Measurements from ENCODE around the gene LBP.
"Not testable (repeated sequence)": the region's sequence is repeated elsewhere in the genome, so short reads cannot be mapped to it uniquely, and the experiment has no call there.

LBP gene

DNA sequence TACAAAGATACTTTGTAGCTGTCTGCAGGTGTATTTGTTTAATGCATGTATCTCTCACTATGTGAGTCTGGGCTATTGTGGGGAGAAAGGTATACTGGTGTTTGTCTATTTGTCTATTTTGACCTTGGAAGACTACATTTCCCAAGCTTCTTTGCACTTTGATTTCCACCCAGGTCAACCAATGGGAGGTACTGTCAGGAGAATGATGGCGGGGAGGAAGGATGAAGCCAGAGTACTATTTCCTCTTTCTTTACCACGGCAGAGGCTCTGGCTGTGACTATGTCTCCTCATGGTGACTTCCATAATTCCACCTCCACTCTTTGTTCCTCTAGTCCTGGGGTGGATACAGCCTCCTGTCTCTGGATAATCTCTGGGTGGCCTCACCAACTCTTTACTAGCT, 23.1 kb downstream of the LBP start:
- Mint-ChIP-seq H3K4me1 (ENCODE audit: low read depth in 2 of 2) (peaks cover 0 to 4% of the 10 kb centered on the region in 2 donors), H3K9me3 (no peaks in the 10 kb centered on the region), H3K27ac (no peak overlapping the region), H3K36me3 (ENCODE audit: insufficient read depth) (no peaks in the 10 kb centered on the region), H3K27me3 (peaks cover 25 to 49% of the 10 kb centered on the region in 2 donors), H3K4me3 (no peak overlapping the region)
- ATAC-seq (replicated peaks) (no peak), DNase-seq (no peak)

- Mint-ChIP-seq H3K36me3 (ENCODE audit: insufficient read depth) (no peaks in the 10 kb centered on the region), H3K27me3 (peaks cover 15 to 47% of the 10 kb centered on the region in 2 donors), H3K4me3 (no peak overlapping the region), H3K4me1 (ENCODE audit: low read depth in 2 of 2) (peaks cover 0 to 4% of the 10 kb centered on the region in 2 donors), H3K9me3 (no peaks in the 10 kb centered on the region), H3K27ac (no peak overlapping the region)
- ATAC-seq (replicated peaks), result no peak
- DNase-seq, result no peak
These were observed 26.5 kb downstream of the LBP start for GRCh38 chr20:38372806-38373205.

- Mint-ChIP-seq H3K4me3 (no peak overlapping the region), H3K36me3 (ENCODE audit: insufficient read depth) (no peaks in the 10 kb centered on the region), H3K9me3 (no peaks in the 10 kb centered on the region), H3K27ac (no peak overlapping the region), H3K27me3 (peaks cover 13 to 47% of the 10 kb centered on the region in 2 donors), H3K4me1 (ENCODE audit: low read depth in 2 of 2) (peaks cover 0 to 4% of the 10 kb centered on the region in 2 donors)
- ATAC-seq (replicated peaks) (no peak), DNase-seq (no peak)
These were observed 27.1 kb downstream of the LBP start for GRCh38 chr20:38373231-38373867.

GRCh38 chr20:38373898-38374297, 27.6 kb downstream of the LBP start:
- peaks cover 0 to 4% of the 10 kb centered on the region in 2 donors for H3K4me1 Mint-ChIP-seq (ENCODE audit: low read depth in 2 of 2)
- no peak overlapping the region for H3K4me3 Mint-ChIP-seq
- ATAC-seq (replicated peaks) (no peak), DNase-seq (no peak)
- H3K27ac Mint-ChIP-seq, result no peak overlapping the region
- peaks cover 13 to 43% of the 10 kb centered on the region in 2 donors for H3K27me3 Mint-ChIP-seq
- H3K36me3 Mint-ChIP-seq (ENCODE audit: insufficient read depth), result no peaks in the 10 kb centered on the region
- H3K9me3 Mint-ChIP-seq, result no peaks in the 10 kb centered on the region

GRCh38 chr20:38377039-38377685, 30.9 kb downstream of the LBP start:
- no peak overlapping the region for H3K4me3 Mint-ChIP-seq
- no peaks in the 10 kb centered on the region for H3K36me3 Mint-ChIP-seq (ENCODE audit: insufficient read depth)
- ATAC-seq (replicated peaks) (no peak), DNase-seq (no peak)
- H3K4me1 Mint-ChIP-seq (ENCODE audit: low read depth in 2 of 2), result no peaks in the 10 kb centered on the region
- no peaks in the 10 kb centered on the region for H3K9me3 Mint-ChIP-seq
- no peak overlapping the region for H3K27ac Mint-ChIP-seq
- peaks cover 14 to 39% of the 10 kb centered on the region in 2 donors for H3K27me3 Mint-ChIP-seq

- not testable (repeated sequence) for DNase-seq
- H3K27me3 Mint-ChIP-seq, result peaks cover 17 to 36% of the 10 kb centered on the region in 2 donors
These were observed 31.6 kb downstream of the LBP start for GRCh38 chr20:38377838-38378237.

GRCh38 chr20:38383147-38383546, 36.9 kb downstream of the LBP start:
- no peaks in the 10 kb centered on the region for H3K9me3 Mint-ChIP-seq
- no peak overlapping the region for H3K27ac Mint-ChIP-seq
- peaks cover 23 to 43% of the 10 kb centered on the region in 2 donors for H3K27me3 Mint-ChIP-seq
- DNase-seq (no peak), ATAC-seq (replicated peaks) (no peak)
- H3K4me1 Mint-ChIP-seq (ENCODE audit: low read depth in 2 of 2), result no peaks in the 10 kb centered on the region
- H3K36me3 Mint-ChIP-seq (ENCODE audit: insufficient read depth), result peaks cover 3% of the 10 kb centered on the region
- H3K4me3 Mint-ChIP-seq, result no peak overlapping the region

More at GRCh38 chr20:38377838-38378237, 31.6 kb downstream of the LBP start:
- H3K27ac Mint-ChIP-seq; ATAC-seq (replicated peaks); H3K36me3 Mint-ChIP-seq (ENCODE audit: insufficient read depth); H3K9me3 Mint-ChIP-seq; H3K4me3 Mint-ChIP-seq; H3K4me1 Mint-ChIP-seq (ENCODE audit: low read depth in 2 of 2): not testable (repeated sequence)

GRCh38 chr20:38386004-38386403, 39.7 kb downstream of the LBP start:
- Mint-ChIP-seq H3K9me3 (no peaks in the 10 kb centered on the region), H3K36me3 (ENCODE audit: insufficient read depth) (peaks cover 3% of the 10 kb centered on the region), H3K27me3 (peaks cover 33 to 40% of the 10 kb centered on the region in 2 donors), H3K4me3 (no peak overlapping the region), H3K27ac (no peak overlapping the region), H3K4me1 (ENCODE audit: low read depth in 2 of 2) (no peaks in the 10 kb centered on the region)
- DNase-seq (no peak), ATAC-seq (replicated peaks) (no peak)

- ATAC-seq (replicated peaks) (no peak), DNase-seq (no peak)
- no peak overlapping the region for H3K27ac Mint-ChIP-seq
- no peak overlapping the region for H3K4me3 Mint-ChIP-seq
- peaks cover 3% of the 10 kb centered on the region for H3K36me3 Mint-ChIP-seq (ENCODE audit: insufficient read depth)
- no peaks in the 10 kb centered on the region for H3K9me3 Mint-ChIP-seq
- peaks cover 27 to 34% of the 10 kb centered on the region in 2 donors for H3K27me3 Mint-ChIP-seq
- H3K4me1 Mint-ChIP-seq (ENCODE audit: low read depth in 2 of 2), result no peaks in the 10 kb centered on the region
These were observed 40.6 kb downstream of the LBP start for GRCh38 chr20:38386851-38387250.

DNA sequence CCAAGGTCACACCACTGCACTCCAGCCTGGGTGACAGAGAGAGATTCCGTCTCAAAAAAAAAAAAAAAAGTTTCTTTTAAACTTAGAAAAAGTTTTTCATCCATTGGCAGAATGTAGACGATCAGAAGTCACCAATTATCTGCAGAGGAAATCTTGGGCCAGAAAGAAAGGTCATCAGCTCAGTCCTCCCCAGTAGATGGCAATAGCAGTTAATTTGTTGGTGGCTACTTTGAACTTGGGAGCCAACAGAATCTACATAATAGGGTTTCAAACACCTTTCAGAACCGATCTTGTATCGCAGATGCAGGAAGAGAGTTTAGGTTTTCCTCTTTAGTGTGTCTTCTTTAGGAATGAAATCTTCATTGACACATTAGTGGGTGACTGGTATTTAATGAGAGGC, 41.7 kb downstream of the LBP start:
- Mint-ChIP-seq H3K4me3 (no peak overlapping the region), H3K27ac (no peak overlapping the region), H3K36me3 (ENCODE audit: insufficient read depth) (peaks cover 3% of the 10 kb centered on the region), H3K27me3 (peaks cover 20 to 25% of the 10 kb centered on the region in 2 donors), H3K4me1 (ENCODE audit: low read depth in 2 of 2) (no peaks in the 10 kb centered on the region), H3K9me3 (no peaks in the 10 kb centered on the region)
- no peak for DNase-seq
- no peak for ATAC-seq (replicated peaks)

GRCh38 chr20:38392356-38392755, 46.1 kb downstream of the LBP start:
- ATAC-seq (replicated peaks), result no peak
- H3K36me3 Mint-ChIP-seq (ENCODE audit: insufficient read depth), result no peaks in the 10 kb centered on the region
- H3K4me3 Mint-ChIP-seq, result no peak overlapping the region
- no peaks in the 10 kb centered on the region for H3K4me1 Mint-ChIP-seq (ENCODE audit: low read depth in 2 of 2)
- DNase-seq, result no peak
- no peaks in the 10 kb centered on the region for H3K9me3 Mint-ChIP-seq
- H3K27me3 Mint-ChIP-seq, result peaks cover 14 to 25% of the 10 kb centered on the region in 2 donors
- H3K27ac Mint-ChIP-seq, result no peak overlapping the region

- ATAC-seq (replicated peaks), result no peak
- Mint-ChIP-seq H3K27ac (no peak overlapping the region), H3K4me1 (ENCODE audit: low read depth in 2 of 2) (no peaks in the 10 kb centered on the region), H3K27me3 (peaks cover 14 to 23% of the 10 kb centered on the region in 2 donors), H3K36me3 (ENCODE audit: insufficient read depth) (no peaks in the 10 kb centered on the region), H3K4me3 (no peak overlapping the region), H3K9me3 (no peaks in the 10 kb centered on the region)
- DNase-seq, result no peak
These were observed 47.0 kb downstream of the LBP start for GRCh38 chr20:38393259-38393658.

DNA sequence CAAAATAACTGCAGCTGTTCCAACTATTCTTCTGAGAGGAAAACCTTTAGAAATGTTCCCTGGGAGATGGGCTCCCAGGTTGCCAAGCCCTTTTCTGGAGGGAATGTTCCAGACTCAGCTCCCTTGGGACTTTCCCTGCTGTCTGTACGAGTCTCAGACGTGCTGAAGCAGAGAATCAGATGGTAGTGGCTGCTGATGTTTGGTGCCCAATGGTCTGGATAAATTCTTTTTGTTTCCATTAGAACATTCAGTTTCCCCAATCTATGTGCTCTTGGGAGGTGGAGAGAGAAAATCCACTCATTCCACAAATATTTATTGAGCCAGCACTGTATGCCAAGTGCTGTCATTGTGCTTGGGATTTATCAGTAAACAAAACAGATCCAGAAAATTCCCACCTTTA, 48.9 kb downstream of the LBP start:
- ATAC-seq (replicated peaks) (no peak), DNase-seq (no peak)
- H3K4me3 Mint-ChIP-seq, result no peak overlapping the region

GRCh38 chr20:38395751-38396395, 49.6 kb downstream of the LBP start:
- not testable (repeated sequence) for H3K4me3 Mint-ChIP-seq; ATAC-seq (replicated peaks); H3K4me1 Mint-ChIP-seq (ENCODE audit: low read depth in 2 of 2); H3K9me3 Mint-ChIP-seq; DNase-seq; H3K27ac Mint-ChIP-seq; H3K36me3 Mint-ChIP-seq (ENCODE audit: insufficient read depth)
- peaks cover 14 to 16% of the 10 kb centered on the region in 2 donors for H3K27me3 Mint-ChIP-seq

More for the DNA sequence above, 48.9 kb downstream of the LBP start:
- Mint-ChIP-seq H3K4me1 (ENCODE audit: low read depth in 2 of 2) (no peaks in the 10 kb centered on the region), H3K9me3 (no peaks in the 10 kb centered on the region), H3K27ac (no peak overlapping the region), H3K27me3 (peaks cover 13 to 14% of the 10 kb centered on the region in 2 donors), H3K36me3 (ENCODE audit: insufficient read depth) (no peaks in the 10 kb centered on the region)
